Endothelial cell of umbilical vein (primary cell): ENCODE results near the gene HIVEP1. TPM values are rescaled to one million over a fixed set of nuclear protein-coding genes. Genes with fewer than 3 reads are reported as not detected.

Experiments used
- BruUV-seq: library from RNA; stranded (reverse); fragments of 400-500 nt; replicated peaks from 2 replicates; lab custom pipeline; 2021; lab: Mats Ljungman, UMichigan
- CTCF ChIA-PET: fragments of 300-600, 350-600 bp; sonication (Branson Sonifier 250); formaldehyde crosslinking; loops from one replicate; lab custom pipeline; 2021; ENCODE audit warnings: antibody characterized with exemption, inconsistent platforms; lab: Charles Lee
- POLR2A ChIA-PET: fragments of 300-600, 350-600 bp; sonication (Branson Sonifier 250); formaldehyde crosslinking; loops from one replicate; lab custom pipeline; 2021; ENCODE audit warnings: antibody characterized with exemption, inconsistent platforms; lab: Charles Lee
- DNase-seq: peaks from one replicate; pipeline ENCODE4 v3.0.0-alpha.2; 2011; ENCODE audit warnings: low read depth, low spot score
- FAIRE-seq: peaks from 2 replicates; lab custom pipeline; 2011; peaks lifted over from hg19 to GRCh38; lab: Jason Lieb, UNC
- H2AFZ ChIP-seq: 2 replicates; pipeline ENCODE4 v1.6.0; 2012; ENCODE audit warnings: low read depth, low read length, control low read depth, inconsistent platforms
- H3K27ac ChIP-seq: 2 replicates; pipeline ENCODE4 v1.5.1; 2011; ENCODE audit warnings: low read depth, mild to moderate bottlenecking, control low read depth, low read length, moderate library complexity; ENCODE audit not compliant: insufficient read depth
- H3K27me3 ChIP-seq, 2 experiments: 2 replicates each; pipeline versions ENCODE4 v1.6.0 to v1.6.1; 2011; ENCODE audit warnings: low read length in 2 of 2, mixed read lengths in 1 of 2; ENCODE audit not compliant: control insufficient read depth in 2 of 2, insufficient read depth in 2 of 2
- H3K36me3 ChIP-seq, 2 experiments: 2 replicates in 1 of 2; 3 replicates in 1 of 2; pipeline ENCODE4 v1.5.1; 2011; ENCODE audit warnings: low read length in 2 of 2, mild to moderate bottlenecking in 1 of 2, moderate library complexity in 1 of 2; ENCODE audit not compliant: control insufficient read depth in 2 of 2, insufficient read depth in 2 of 2; ENCODE audit errors: extremely low read depth in 1 of 2
- H3K4me1 ChIP-seq: 3 replicates; pipeline ENCODE4 v1.5.1; 2011; ENCODE audit warnings: mild to moderate bottlenecking, low read length; ENCODE audit not compliant: control insufficient read depth, insufficient read depth; ENCODE audit errors: extremely low read depth
- H3K4me2 ChIP-seq: 2 replicates; pipeline ENCODE4 v1.6.1; 2011; ENCODE audit warnings: low read length, control low read depth, mixed read lengths; ENCODE audit not compliant: insufficient read depth
- H3K4me3 ChIP-seq, 3 experiments: fragments of 200-600 bp in 1 of 3; sonication (generic), shearing (Covaris generic) in 1 of 3; replicated peaks in 1 of 3; 2 replicates each; pipeline ENCODE4 v1.5.1; 2011 to 2016; ENCODE audit warnings: control low read depth in 3 of 3, low read length in 3 of 3, mild to moderate bottlenecking in 2 of 3, inconsistent platforms in 1 of 3, low read depth in 1 of 3, moderate library complexity in 1 of 3; ENCODE audit not compliant: insufficient read depth in 1 of 3
- H3K79me2 ChIP-seq: 2 replicates; pipeline ENCODE4 v1.6.0; 2012; ENCODE audit warnings: low read length, inconsistent platforms; ENCODE audit not compliant: control insufficient read depth, insufficient read depth
- H3K9ac ChIP-seq: replicated peaks from 2 replicates; pipeline ENCODE3; 2011; ENCODE audit warnings: low read length, control low read depth; ENCODE audit not compliant: insufficient read depth; ENCODE audit errors: extremely low read depth
- H3K9me1 ChIP-seq: replicated peaks from 3 replicates; pipeline ENCODE4 v1.6.0; 2011; ENCODE audit warnings: mild to moderate bottlenecking, low read length; ENCODE audit not compliant: control insufficient read depth, insufficient read depth; ENCODE audit errors: extremely low read depth
- H3K9me3 ChIP-seq: replicated peaks from 2 replicates; pipeline ENCODE4 v1.5.1; 2012; ENCODE audit warnings: low read length, inconsistent platforms; ENCODE audit not compliant: control insufficient read depth, insufficient read depth
- H4K20me1 ChIP-seq: replicated peaks from 2 replicates; pipeline ENCODE3; 2011; ENCODE audit warnings: mild to moderate bottlenecking, low read length; ENCODE audit not compliant: control insufficient read depth, insufficient read depth; ENCODE audit errors: extremely low read depth
- CTCF ChIP-seq, 2 donors: IDR thresholded peaks; 1 replicate in 1 of 2; 2 replicates in 1 of 2; pipeline ENCODE4 v1.5.1; 2011; ENCODE audit warnings: low read length in 2 of 2, mild to moderate bottlenecking in 2 of 2, moderate library complexity in 2 of 2, control low read depth in 1 of 2, inconsistent platforms in 1 of 2, low read depth in 1 of 2; ENCODE audit not compliant: insufficient read depth in 1 of 2; ENCODE audit errors: extremely low read depth in 1 of 2
- EZH2 ChIP-seq: IDR thresholded peaks from 2 replicates; pipeline ENCODE4 v1.6.1; 2012; ENCODE audit warnings: borderline replicate concordance, low read depth, mild to moderate bottlenecking, moderate library complexity, low read length, inconsistent platforms; ENCODE audit not compliant: severe bottlenecking
- FOS ChIP-seq: IDR thresholded peaks from 2 replicates; pipeline ENCODE4 v1.6.1; 2011; ENCODE audit warnings: mild to moderate bottlenecking, low read length, moderate library complexity, borderline replicate concordance; ENCODE audit not compliant: insufficient read depth
- GATA2 ChIP-seq: IDR thresholded peaks from 2 replicates; pipeline ENCODE4 v1.7.0; 2011; ENCODE audit warnings: low read depth, mild to moderate bottlenecking, moderate library complexity, mixed read lengths, low read length; ENCODE audit not compliant: insufficient read length, insufficient read depth
- JUN ChIP-seq: IDR thresholded peaks from 2 replicates; pipeline ENCODE4 v1.6.1; 2011; ENCODE audit warnings: borderline replicate concordance, low read depth; ENCODE audit not compliant: insufficient read length, insufficient read depth
- MYC ChIP-seq: IDR thresholded peaks from one replicate; pipeline ENCODE4 v1.6.1; 2011; ENCODE audit warnings: mild to moderate bottlenecking, low read depth, low read length
- POLR2A ChIP-seq: IDR thresholded peaks from 2 replicates; pipeline ENCODE4 v1.6.1; 2012; ENCODE audit warnings: low read depth, mild to moderate bottlenecking, control low read depth, low read length
- POLR2AphosphoS5 ChIP-seq: IDR thresholded peaks from 2 replicates; pipeline ENCODE4 v1.6.1; 2012; ENCODE audit warnings: low read depth, mild to moderate bottlenecking, control low read depth, low read length, moderate library complexity; ENCODE audit not compliant: insufficient read depth
- dilution Hi-C: fragments of 300-500 bp; cut with MboI; formaldehyde crosslinking; loops from one replicate; pipeline ENCODE4 v1.15.0; 2019; ENCODE audit warnings: low sequenced_read_pairs; ENCODE audit not compliant: extremely low pct_ligation_motif_present
- intact Hi-C: fragments of 100-400 bp; cut with micrococcal nuclease; formaldehyde crosslinking; loops from one replicate; pipeline ENCODE4 v1.10.0; 2022
- polyA plus RNA-seq, 4 experiments: library from polyadenylated mRNA; depleted of rRNA in 3 of 4; stranded (reverse) in 3 of 4; unstranded in 1 of 4; fragments of >200 nt; gene quantifications; 2 replicates each; pipeline versions ENCODE4 v1.2.1 to v1.2.3, GENCODE V29; 2011 to 2012; ENCODE audit warnings: missing spikeins in 1 of 4
- total RNA-seq: library from RNA; stranded (reverse); gene quantifications from 2 replicates; pipeline ENCODE4 v1.2.3, GENCODE V29; 2021
- TF ChIP-seq, protein P1 (sequence below): IDR thresholded peaks from 2 replicates; pipeline ENCODE4 v1.6.1; 2011; ENCODE audit not compliant: insufficient read depth, insufficient read length

Gene HIVEP1
- total and polyA plus RNA-seq, 2 donors (not counting 3 experiments of a cell fraction or from before 2014, with no cell fraction given): 33.5 to 49.2 TPM

- H3K9me1 ChIP-seq: no peaks in the 10 kb centered on the region
- no peak for FAIRE-seq
Measured at GRCh38 chr6:12186528-12186927, 174.4 kb downstream of the HIVEP1 start.

DNA sequence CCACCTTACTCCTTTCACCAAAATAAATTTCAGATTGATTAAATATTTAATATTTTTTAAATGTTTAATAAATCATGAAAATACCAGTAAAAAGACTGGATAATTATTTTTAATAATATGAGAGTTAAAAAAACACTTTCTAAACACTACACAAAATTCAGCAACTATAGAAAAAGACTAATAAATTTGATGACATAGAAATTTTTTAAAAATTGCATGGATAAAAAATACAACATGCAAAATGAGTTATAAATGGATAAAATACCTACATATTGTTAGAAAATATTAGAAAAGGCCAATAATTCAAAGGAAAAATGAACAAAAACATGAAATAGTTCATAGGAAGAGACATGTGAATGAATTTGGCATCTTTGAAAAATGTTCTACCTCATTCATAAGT, 177.0 kb downstream of the HIVEP1 start:
- CTCF ChIA-PET: interaction anchor here (1.0 kb wide), 1 partner anchor 24 kb away, joined by 3 read pairs; no protein-coding TSS in a partner anchor
- H3K4me2 ChIP-seq: no peak overlapping the region
- intact Hi-C loops (no loop called here), dilution Hi-C loops (no loop called here)
- no peaks in the 10 kb centered on the region for H3K4me1 ChIP-seq
- no peaks in the 10 kb centered on the region for H3K79me2 ChIP-seq
- FAIRE-seq: no peak
- POLR2A ChIA-PET: no interaction called here
- no peaks in the 10 kb centered on the region for H3K9me3 ChIP-seq
- H4K20me1 ChIP-seq: no peaks in the 10 kb centered on the region
- H3K36me3 ChIP-seq: no peaks in the 10 kb centered on the region
- TF ChIP-seq GATA2: no peak
- TF ChIP-seq POLR2AphosphoS5: no peak
- no peak for TF ChIP-seq POLR2A
- TF ChIP-seq CTCF (IDR thresholded peaks at IDR 0.05; ENCODE audit: extremely low read depth in 1 of 2, insufficient read depth in 1 of 2, low read depth in 1 of 2, low read length in 2 of 2): no peak
- no peak for TF ChIP-seq FOS
- no peak for TF ChIP-seq MYC
- TF ChIP-seq JUN: no peak
- no peak for TF ChIP-seq EZH2
- H3K9me1 ChIP-seq: no peaks in the 10 kb centered on the region
- no peak for DNase-seq
- no peak overlapping the region for H3K4me3 ChIP-seq
- H3K9ac ChIP-seq: no peak overlapping the region
- no TSS peak for BruUV-seq
- no peak overlapping the region for H3K27ac ChIP-seq
- no peak overlapping the region for H2AFZ ChIP-seq
- no peaks in the 10 kb centered on the region for H3K27me3 ChIP-seq

More at GRCh38 chr6:12186528-12186927, 174.4 kb downstream of the HIVEP1 start:
- TF ChIP-seq, protein P1, sequence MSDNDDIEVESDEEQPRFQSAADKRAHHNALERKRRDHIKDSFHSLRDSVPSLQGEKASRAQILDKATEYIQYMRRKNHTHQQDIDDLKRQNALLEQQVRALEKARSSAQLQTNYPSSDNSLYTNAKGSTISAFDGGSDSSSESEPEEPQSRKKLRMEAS: no peak
- TF ChIP-seq EZH2 (no peak), MYC (no peak), JUN (no peak), GATA2 (no peak), FOS (no peak)
- CTCF ChIA-PET: no interaction called here
- Histone ChIP-seq H3K9ac (no peak overlapping the region), H4K20me1 (no peaks in the 10 kb centered on the region), H3K9me3 (no peaks in the 10 kb centered on the region), H3K4me1 (no peaks in the 10 kb centered on the region), H2AFZ (no peak overlapping the region), H3K4me2 (no peak overlapping the region), H3K36me3 (no peaks in the 10 kb centered on the region), H3K79me2 (no peaks in the 10 kb centered on the region), H3K27ac (no peak overlapping the region), H3K27me3 (no peaks in the 10 kb centered on the region), H3K4me3 (no peak overlapping the region)
- dilution Hi-C loops: no loop called here
- POLR2A ChIA-PET: no interaction called here
- intact Hi-C loops: no loop called here
- no TSS peak for BruUV-seq
- no peak for DNase-seq
